HepG2 (cell line): Measurements from ENCODE around the gene SMOC1. TPM values are rescaled to one million over a fixed set of nuclear protein-coding genes. Genes with fewer than 3 reads are reported as not detected.
A peak's percentile ranks its signal among the peaks of the same experiment; 100 is the strongest.

Experiments used
- CEBPG ChIP-seq: IDR thresholded peaks from 2 replicates; pipeline ENCODE4 v1.6.1; 2016
- CREB1 ChIP-seq, 2 experiments: fragments of 450-650 bp in 1 of 2; IDR thresholded peaks; 2 replicates each; pipeline ENCODE4 v1.6.1; 2016 to 2017; ENCODE audit warnings: control low read depth in 1 of 2, mild to moderate bottlenecking in 1 of 2, missing compliant biosample characterization in 1 of 2, missing genetic modification characterization in 1 of 2
- HHEX ChIP-seq: IDR thresholded peaks from 2 replicates; pipeline ENCODE4 v1.6.1; 2016; ENCODE audit warnings: control low read depth
- KLF12 ChIP-seq: sonication (generic); formaldehyde crosslinking; IDR thresholded peaks from 2 replicates; pipeline ENCODE4 v1.4.0; 2020; ENCODE audit warnings: missing genetic modification reagents, borderline replicate concordance
- NFIC ChIP-seq: IDR thresholded peaks from 2 replicates; pipeline ENCODE4 v1.6.1; 2012; ENCODE audit warnings: mild to moderate bottlenecking, low read length, inconsistent platforms
- NFYB ChIP-seq: sonication (generic); formaldehyde crosslinking; IDR thresholded peaks from 2 replicates; pipeline ENCODE4 v1.4.0; 2020; ENCODE audit warnings: missing genetic modification reagents
- RFXAP ChIP-seq: sonication (generic); formaldehyde crosslinking; IDR thresholded peaks from 2 replicates; pipeline ENCODE4 v1.4.0; 2020; ENCODE audit warnings: missing genetic modification reagents, borderline replicate concordance
- TARDBP ChIP-seq: sonication (generic); formaldehyde crosslinking; IDR thresholded peaks from 2 replicates; pipeline ENCODE4 v1.8.0; 2022; ENCODE audit warnings: mild to moderate bottlenecking, missing genetic modification reagents
- TMF1 ChIP-seq: sonication (generic); formaldehyde crosslinking; IDR thresholded peaks from 2 replicates; pipeline ENCODE4 v1.8.1; 2022; ENCODE audit warnings: low read depth, missing genetic modification reagents
- ZBTB21 ChIP-seq: sonication (generic); formaldehyde crosslinking; IDR thresholded peaks from 2 replicates; pipeline ENCODE4 v1.4.0; 2020; ENCODE audit warnings: missing genetic modification reagents
- ZFP36L2 ChIP-seq: sonication (generic); formaldehyde crosslinking; IDR thresholded peaks from 2 replicates; pipeline ENCODE4 v1.4.0; 2020; ENCODE audit warnings: missing genetic modification reagents
- polyA plus RNA-seq, 8 experiments: library from polyadenylated mRNA; depleted of rRNA in 3 of 8; stranded (reverse) in 7 of 8; unstranded in 1 of 8; fragments of >200 nt; fragmentation: Illumina TruSeq in 4 of 8; extraction: Trizol in 4 of 8; gene quantifications; 2 replicates each; pipeline versions ENCODE4 v1.2.1 to v1.2.3, GENCODE V29; 2011 to 2016; ENCODE audit warnings: low read depth in 4 of 8, missing spikeins in 1 of 8, mixed read lengths in 1 of 8; ENCODE audit not compliant: insufficient read depth in 1 of 8
- total RNA-seq, 5 experiments: library from RNA; depleted of rRNA; stranded (reverse); fragments of >200 nt; fragmentation: Illumina TruSeq; extraction: Trizol; gene quantifications; 2 replicates each; pipeline ENCODE4 v1.2.3, GENCODE V29; 2016; ENCODE audit warnings: low read depth in 1 of 5
- TF ChIP-seq, protein P1 (sequence below): sonication (generic); formaldehyde crosslinking; IDR thresholded peaks from 2 replicates; pipeline ENCODE4 v1.4.0; 2020; ENCODE audit warnings: mild to moderate bottlenecking, missing genetic modification reagents

SMOC1 gene
- total and polyA plus RNA-seq, 2 of the 13 experiments (the other 11 are each of a cell fraction or from before 2014, with no cell fraction given), result 17.8 to 35.6 TPM

DNA sequence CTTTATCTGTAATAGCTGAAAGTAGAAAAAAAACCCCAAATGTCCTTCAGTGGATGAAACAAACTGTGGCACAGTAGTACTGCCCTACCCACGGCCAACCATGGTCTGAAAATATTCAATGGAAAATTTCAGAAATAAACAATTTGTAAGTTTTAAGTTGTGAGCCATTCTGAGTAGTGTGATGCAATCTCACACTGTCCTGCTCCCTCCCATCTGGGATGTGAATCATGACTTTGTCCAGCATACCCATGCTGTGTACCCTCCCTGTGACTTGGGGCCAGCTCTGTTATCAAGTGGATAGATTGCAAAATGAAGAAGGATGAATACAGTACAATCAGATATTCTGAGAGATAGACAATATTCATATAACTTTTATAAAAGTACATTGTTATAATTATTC is 106.2 kb downstream of the SMOC1 start (continued):
- TF ChIP-seq ZFP36L2 (CRISPR knock-in tag), result no peak
- TF ChIP-seq NFIC, result no peak
- no peak for TF ChIP-seq RFXAP
- no peak for TF ChIP-seq TMF1
- TF ChIP-seq CREB1 (IDR thresholded peaks at IDR 0.05), result no peak
- no peak for TF ChIP-seq CREB1 (CRISPR knock-in tag; IDR thresholded peaks at IDR 0.05)
- TF ChIP-seq HHEX (CRISPR knock-in tag), result no peak
- TF ChIP-seq CEBPG, result peak; percentile 50
- no peak for TF ChIP-seq KLF12
- no peak for TF ChIP-seq ZBTB21 (CRISPR knock-in tag)
- TF ChIP-seq NFYB (CRISPR knock-in tag), result no peak
- no peak for TF ChIP-seq TARDBP (CRISPR knock-in tag)
- TF ChIP-seq, protein P1, sequence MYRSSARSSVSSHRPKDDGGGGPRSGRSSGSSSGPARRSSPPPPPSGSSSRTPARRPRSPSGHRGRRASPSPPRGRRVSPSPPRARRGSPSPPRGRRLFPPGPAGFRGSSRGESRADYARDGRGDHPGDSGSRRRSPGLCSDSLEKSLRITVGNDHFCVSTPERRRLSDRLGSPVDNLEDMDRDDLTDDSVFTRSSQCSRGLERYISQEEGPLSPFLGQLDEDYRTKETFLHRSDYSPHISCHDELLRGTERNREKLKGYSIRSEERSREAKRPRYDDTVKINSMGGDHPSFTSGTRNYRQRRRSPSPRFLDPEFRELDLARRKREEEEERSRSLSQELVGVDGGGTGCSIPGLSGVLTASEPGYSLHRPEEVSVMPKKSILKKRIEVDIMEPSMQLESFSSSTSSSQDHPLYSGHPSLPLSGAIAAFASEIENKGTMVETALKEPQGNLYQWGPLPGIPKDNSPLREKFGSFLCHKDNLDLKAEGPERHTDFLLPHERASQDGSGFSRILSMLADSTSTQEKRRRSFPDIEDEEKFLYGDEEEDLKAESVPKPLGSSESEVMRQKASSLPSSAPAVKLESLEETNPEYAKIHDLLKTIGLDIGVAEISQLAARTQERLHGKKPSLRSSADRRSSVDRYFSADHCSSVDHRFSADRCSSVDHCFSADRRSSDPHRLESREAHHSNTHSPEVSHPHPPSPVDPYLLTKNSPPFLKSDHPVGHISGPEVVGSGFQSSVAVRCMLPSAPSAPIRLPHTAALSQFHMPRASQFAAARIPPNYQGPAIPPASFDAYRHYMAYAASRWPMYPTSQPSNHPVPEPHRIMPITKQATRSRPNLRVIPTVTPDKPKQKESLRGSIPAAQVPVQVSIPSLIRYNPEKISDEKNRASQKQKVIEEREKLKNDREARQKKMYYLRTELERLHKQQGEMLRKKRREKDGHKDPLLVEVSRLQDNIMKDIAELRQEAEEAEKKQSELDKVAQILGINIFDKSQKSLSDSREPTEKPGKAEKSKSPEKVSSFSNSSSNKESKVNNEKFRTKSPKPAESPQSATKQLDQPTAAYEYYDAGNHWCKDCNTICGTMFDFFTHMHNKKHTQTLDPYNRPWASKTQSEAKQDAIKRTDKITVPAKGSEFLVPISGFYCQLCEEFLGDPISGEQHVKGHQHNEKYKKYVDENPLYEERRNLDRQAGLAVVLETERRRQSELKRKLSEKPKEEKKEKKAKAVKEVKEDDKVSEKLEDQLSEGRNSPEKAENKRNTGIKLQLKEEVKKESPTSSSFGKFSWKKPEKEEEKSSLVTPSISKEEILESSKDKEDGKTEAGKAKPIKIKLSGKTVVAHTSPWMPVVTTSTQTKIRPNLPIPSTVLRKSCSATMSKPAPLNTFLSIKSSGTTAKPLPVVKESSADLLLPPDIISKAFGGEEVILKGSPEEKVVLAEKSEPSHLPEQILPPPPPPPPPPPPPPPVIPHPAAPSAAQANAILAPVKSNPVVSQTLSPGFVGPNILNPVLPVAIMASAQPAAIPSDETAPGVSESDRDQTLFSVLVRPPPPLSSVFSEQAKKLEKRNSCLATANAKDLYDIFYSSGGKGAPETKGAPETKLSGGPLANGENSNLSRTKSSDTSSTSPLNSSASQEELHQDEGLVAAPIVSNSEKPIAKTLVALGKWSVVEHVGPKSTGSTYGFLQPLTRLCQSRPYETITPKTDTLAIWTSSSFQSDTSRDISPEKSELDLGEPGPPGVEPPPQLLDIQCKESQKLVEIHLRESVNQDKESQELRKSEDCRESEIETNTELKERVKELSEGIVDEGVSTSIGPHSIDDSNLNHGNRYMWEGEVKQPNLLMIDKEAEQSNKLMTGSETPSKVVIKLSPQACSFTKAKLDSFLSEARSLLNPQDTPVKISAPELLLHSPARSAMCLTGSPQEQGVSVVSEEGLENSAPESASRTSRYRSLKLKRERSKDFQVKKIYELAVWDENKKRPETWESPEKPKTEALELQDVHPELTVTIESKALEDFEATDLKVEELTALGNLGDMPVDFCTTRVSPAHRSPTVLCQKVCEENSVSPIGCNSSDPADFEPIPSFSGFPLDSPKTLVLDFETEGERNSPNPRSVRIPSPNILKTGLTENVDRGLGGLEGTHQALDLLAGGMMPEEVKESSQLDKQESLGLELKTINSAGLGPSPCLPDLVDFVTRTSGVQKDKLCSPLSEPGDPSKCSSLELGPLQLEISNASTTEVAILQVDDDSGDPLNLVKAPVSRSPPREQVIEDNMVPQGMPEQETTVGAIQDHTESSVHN (CRISPR knock-in tag), result no peak
